Panc1 (cell line): ENCODE measurements around the gene ANKRD29. TPM values are rescaled to one million over a fixed set of nuclear protein-coding genes. Genes with fewer than 3 reads are reported as not detected.
"Not testable (repeated sequence)": the region's sequence is repeated elsewhere in the genome, so short reads cannot be mapped to it uniquely, and the experiment has no call there.

Experiments
- ATAC-seq: fragments of 200-7000 bp; cut with Tn5 transposase; 2 replicates; pipeline ENCODE4 v1.9.1; 2020; ENCODE audit warnings: mild to moderate bottlenecking, moderate library complexity
- BruUV-seq: library from RNA; stranded (reverse); fragments of 400-500 nt; replicated peaks from 2 replicates; lab custom pipeline; 2021; lab: Mats Ljungman, UMichigan
- CTCF ChIA-PET: fragments of 300-600 bp; sonication (Branson Sonifier 250); formaldehyde crosslinking; loops from one replicate; lab custom pipeline; 2022; ENCODE audit warnings: antibody characterized with exemption; lab: Charles Lee
- POLR2A ChIA-PET: fragments of 300-600 bp; sonication (Branson Sonifier 250); formaldehyde crosslinking; loops from one replicate; lab custom pipeline; 2022; ENCODE audit warnings: antibody characterized with exemption; lab: Charles Lee
- DNase-seq: peaks from one replicate; pipeline ENCODE4 v3.0.0-alpha.2; 2010; ENCODE audit warnings: low read depth, low spot score
- H3K27ac ChIP-seq: 2 replicates; pipeline ENCODE4 v1.5.1; 2011; ENCODE audit warnings: mild to moderate bottlenecking, low read length, inconsistent platforms
- H3K27me3 ChIP-seq: fragments of 200-500 bp; sonication (Bioruptor generic); 2 replicates; pipeline ENCODE4 v1.6.0; 2014; ENCODE audit warnings: low read length, inconsistent platforms; ENCODE audit not compliant: control insufficient read depth, insufficient read depth
- H3K36me3 ChIP-seq: fragments of 200-500 bp; sonication (Bioruptor generic); 2 replicates; pipeline ENCODE4 v1.5.1; 2014; ENCODE audit warnings: inconsistent platforms, mild to moderate bottlenecking, low read length, moderate library complexity; ENCODE audit not compliant: control insufficient read depth, insufficient read depth
- H3K4me1 ChIP-seq: 2 replicates; pipeline ENCODE4 v1.5.1; 2011; ENCODE audit warnings: inconsistent platforms, mild to moderate bottlenecking, low read length, moderate library complexity; ENCODE audit not compliant: control insufficient read depth, insufficient read depth
- H3K4me3 ChIP-seq, 2 experiments: 2 replicates each; pipeline ENCODE4 v1.5.1; 2011 to 2012; ENCODE audit warnings: low read depth in 2 of 2, low read length in 2 of 2, mild to moderate bottlenecking in 2 of 2, inconsistent platforms in 1 of 2, moderate library complexity in 1 of 2
- H3K9me3 ChIP-seq: fragments of 200-500 bp; sonication (Bioruptor generic); 2 replicates; pipeline ENCODE4 v1.5.1; 2014; ENCODE audit warnings: low read depth, mild to moderate bottlenecking, inconsistent platforms, low read length, moderate library complexity; ENCODE audit not compliant: control insufficient read depth, insufficient read depth
- POLR2AphosphoS5 ChIP-seq: IDR thresholded peaks from 2 replicates; pipeline ENCODE4 v1.6.1; 2012; ENCODE audit warnings: mild to moderate bottlenecking, low read depth, low read length, moderate library complexity
- REST ChIP-seq, 2 experiments: IDR thresholded peaks; 2 replicates each; pipeline ENCODE4 v1.6.1; 2011 to 2012; ENCODE audit warnings: low read depth in 2 of 2, control low read depth in 1 of 2, low read length in 1 of 2, mild to moderate bottlenecking in 1 of 2, moderate library complexity in 1 of 2; ENCODE audit not compliant: insufficient read depth in 1 of 2
- SIN3A ChIP-seq: IDR thresholded peaks from 2 replicates; pipeline ENCODE4 v1.6.1; 2012; ENCODE audit warnings: low read depth, mild to moderate bottlenecking, low read length, moderate library complexity, borderline replicate concordance; ENCODE audit not compliant: insufficient read depth
- TCF7L2 ChIP-seq: IDR thresholded peaks from 2 replicates; pipeline ENCODE4 v1.6.1; 2011; ENCODE audit warnings: mild to moderate bottlenecking, low read depth, low read length, inconsistent platforms
- in situ Hi-C: cut with HindIII; loops from 2 replicates; pipeline ENCODE4 v1.10.0; 2016; ENCODE audit warnings: low sequenced_read_pairs, low pct_unique_long_range_greater_than_20kb
- intact Hi-C: fragments of 100-400 bp; cut with micrococcal nuclease; formaldehyde crosslinking; loops from one replicate; pipeline ENCODE4 v1.10.0; 2022; ENCODE audit not compliant: unreplicated experiment
- total RNA-seq: library from RNA; stranded (reverse); gene quantifications from one replicate; pipeline ENCODE4 v1.2.1, GENCODE V29; 2021; ENCODE audit not compliant: unreplicated experiment
- TF ChIP-seq, protein P1 (sequence below): fragments of 450-650 bp; IDR thresholded peaks from 2 replicates; pipeline ENCODE4 v1.5.1; 2017; ENCODE audit warnings: mild to moderate bottlenecking

The ANKRD29 gene
- total RNA-seq, 1 experiment from 2014 or later, result 0.67 TPM

GRCh38 chr18:23578891-23579653 is 83.6 kb downstream of the ANKRD29 start:
- no peak for ATAC-seq
- H3K9me3 ChIP-seq, result no peaks in the 10 kb centered on the region
- in situ Hi-C loops, result no loop called here
- DNase-seq, result no peak
- no peak overlapping the region for H3K4me3 ChIP-seq
- no TSS peak for BruUV-seq
- no peak for TF ChIP-seq POLR2AphosphoS5
- TF ChIP-seq TCF7L2, result no peak
- no peak for TF ChIP-seq SIN3A
- no peak for TF ChIP-seq REST (IDR thresholded peaks at IDR 0.05; ENCODE audit: insufficient read depth in 1 of 2, low read depth in 2 of 2, low read length in 1 of 2)
- TF ChIP-seq, protein P1, sequence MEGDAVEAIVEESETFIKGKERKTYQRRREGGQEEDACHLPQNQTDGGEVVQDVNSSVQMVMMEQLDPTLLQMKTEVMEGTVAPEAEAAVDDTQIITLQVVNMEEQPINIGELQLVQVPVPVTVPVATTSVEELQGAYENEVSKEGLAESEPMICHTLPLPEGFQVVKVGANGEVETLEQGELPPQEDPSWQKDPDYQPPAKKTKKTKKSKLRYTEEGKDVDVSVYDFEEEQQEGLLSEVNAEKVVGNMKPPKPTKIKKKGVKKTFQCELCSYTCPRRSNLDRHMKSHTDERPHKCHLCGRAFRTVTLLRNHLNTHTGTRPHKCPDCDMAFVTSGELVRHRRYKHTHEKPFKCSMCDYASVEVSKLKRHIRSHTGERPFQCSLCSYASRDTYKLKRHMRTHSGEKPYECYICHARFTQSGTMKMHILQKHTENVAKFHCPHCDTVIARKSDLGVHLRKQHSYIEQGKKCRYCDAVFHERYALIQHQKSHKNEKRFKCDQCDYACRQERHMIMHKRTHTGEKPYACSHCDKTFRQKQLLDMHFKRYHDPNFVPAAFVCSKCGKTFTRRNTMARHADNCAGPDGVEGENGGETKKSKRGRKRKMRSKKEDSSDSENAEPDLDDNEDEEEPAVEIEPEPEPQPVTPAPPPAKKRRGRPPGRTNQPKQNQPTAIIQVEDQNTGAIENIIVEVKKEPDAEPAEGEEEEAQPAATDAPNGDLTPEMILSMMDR, result no peak
- CTCF ChIA-PET, result no interaction called here
- H3K27ac ChIP-seq, result no peak overlapping the region
- H3K27me3 ChIP-seq, result no peaks in the 10 kb centered on the region
- peaks cover 5% of the 10 kb centered on the region; the same call in 1 of the 2 replicates for H3K4me1 ChIP-seq
- intact Hi-C loops, result no loop called here
- POLR2A ChIA-PET, result interaction anchor here (0.6 kb wide), 1 partner anchor 30 kb away, joined by 3 read pairs; no protein-coding TSS in a partner anchor
- H3K36me3 ChIP-seq, result no peaks in the 10 kb centered on the region

- ChIA-PET CTCF (no interaction called here), POLR2A (no interaction called here)
- in situ Hi-C loops, result no loop called here
- ATAC-seq (no peak), DNase-seq (no peak)
- H3K9me3 ChIP-seq, result no peaks in the 10 kb centered on the region
- no peaks in the 10 kb centered on the region for H3K27me3 ChIP-seq
- no TSS peak for BruUV-seq
- 0 out of 2 replicates have a peak, but pooled peaks cover 3% of the 10 kb centered on the region for H3K36me3 ChIP-seq
- H3K4me3 ChIP-seq, result no peak overlapping the region
- intact Hi-C loops, result no loop called here
- no peak overlapping the region for H3K27ac ChIP-seq
- H3K4me1 ChIP-seq, result peaks cover 4% of the 10 kb centered on the region; the same call in 1 of the 2 replicates
- no peak for TF ChIP-seq REST (IDR thresholded peaks at IDR 0.05; ENCODE audit: insufficient read depth in 1 of 2, low read depth in 2 of 2, low read length in 1 of 2)
- TF ChIP-seq, protein P1, result no peak
- TF ChIP-seq SIN3A, result no peak
- no peak for TF ChIP-seq POLR2AphosphoS5
- TF ChIP-seq TCF7L2, result no peak
These were observed 84.5 kb downstream of the ANKRD29 start for GRCh38 chr18:23578067-23578701.

DNA sequence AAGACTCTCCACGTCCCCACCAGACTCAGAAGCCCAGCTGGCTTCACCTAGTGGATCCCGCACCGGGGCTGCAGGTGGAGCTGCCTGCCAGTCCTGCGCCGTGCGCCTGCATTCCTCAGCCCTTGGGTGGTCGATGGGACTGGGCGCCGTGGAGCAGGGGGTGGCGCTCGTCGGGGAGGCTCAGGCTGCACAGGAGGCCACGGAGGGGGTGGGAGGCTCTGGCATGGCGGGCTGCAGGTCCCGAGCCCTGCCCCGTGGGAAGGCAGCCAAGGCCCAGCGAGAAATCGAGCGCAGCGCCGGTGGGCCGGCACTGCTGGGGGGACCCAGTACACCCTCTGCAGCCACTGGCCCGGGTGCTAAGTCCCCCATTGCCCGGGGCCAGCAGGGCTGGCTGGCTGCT is 85.2 kb downstream of the ANKRD29 start:
- in situ Hi-C loops, DNase-seq, intact Hi-C loops, H3K4me1 ChIP-seq, H3K9me3 ChIP-seq, ATAC-seq, H3K27ac ChIP-seq, H3K36me3 ChIP-seq, BruUV-seq, CTCF ChIA-PET, H3K27me3 ChIP-seq, H3K4me3 ChIP-seq: not testable (repeated sequence)
- POLR2A ChIA-PET, result interaction anchor here (0.7 kb wide), 1 partner anchor 51 kb away, joined by 4 read pairs; no protein-coding TSS in a partner anchor
